Measurements from ENCODE around the gene ABCA12. TPM values are rescaled to one million over a fixed set of nuclear protein-coding genes. Genes with fewer than 3 reads are reported as not detected.

ABCA12 gene
- total RNA-seq, 2 donors from 2014 or later, result not detected

GRCh38 chr2:215036314-215036713 is 102.1 kb downstream of the ABCA12 start:
- DNase-seq, result no peak
- no peaks in the 10 kb centered on the region for H3K36me3 ChIP-seq (replicated peaks in 1 of 2; ENCODE audit: insufficient read depth in 1 of 2, low read depth in 2 of 2)
- TF ChIP-seq CTCF (IDR thresholded peaks at IDR 0.05) (no peak), POLR2A (IDR thresholded peaks at IDR 0.05) (no peak)
- no peaks in the 10 kb centered on the region for H3K4me1 ChIP-seq
- ATAC-seq, result no peak
- no peaks in the 10 kb centered on the region for H3K9me3 ChIP-seq
- 42 to 61% methylated on average over 1 of the region's 1 CpG for WGBS, 2 donors
- intact Hi-C loops (cut with DNase I), result no loop called here
- no peak overlapping the region for H3K27ac ChIP-seq
- no peaks in the 10 kb centered on the region for H3K27me3 ChIP-seq
- no peak overlapping the region for H3K4me3 ChIP-seq

GRCh38 chr2:215034154-215034553 is 104.3 kb downstream of the ABCA12 start:
- Histone ChIP-seq H3K27me3 (no peaks in the 10 kb centered on the region), H3K36me3 (replicated peaks in 1 of 2; ENCODE audit: insufficient read depth in 1 of 2, low read depth in 2 of 2) (no peaks in the 10 kb centered on the region), H3K4me3 (no peak overlapping the region), H3K27ac (no peak overlapping the region), H3K4me1 (no peaks in the 10 kb centered on the region), H3K9me3 (no peaks in the 10 kb centered on the region)
- DNase-seq (no peak), ATAC-seq (no peak)
- 38 to 55% methylated on average over 3 of the region's 3 CpGs for WGBS, 2 donors
- intact Hi-C loops (cut with DNase I), result no loop called here
- TF ChIP-seq POLR2A (IDR thresholded peaks at IDR 0.05) (no peak), CTCF (IDR thresholded peaks at IDR 0.05) (no peak)

GRCh38 chr2:215032153-215032552 is 106.3 kb downstream of the ABCA12 start:
- Histone ChIP-seq H3K4me1 (no peaks in the 10 kb centered on the region), H3K36me3 (replicated peaks in 1 of 2; ENCODE audit: insufficient read depth in 1 of 2, low read depth in 2 of 2) (no peaks in the 10 kb centered on the region), H3K4me3 (no peak overlapping the region), H3K27me3 (no peaks in the 10 kb centered on the region), H3K9me3 (no peaks in the 10 kb centered on the region), H3K27ac (no peak overlapping the region)
- intact Hi-C loops (cut with DNase I), result no loop called here
- ATAC-seq, result no peak
- no peak for DNase-seq
- TF ChIP-seq CTCF (IDR thresholded peaks at IDR 0.05), result no peak
- TF ChIP-seq POLR2A (IDR thresholded peaks at IDR 0.05), result no peak
- 55 to 64% methylated on average over 2 of the region's 2 CpGs for WGBS, 2 donors

GRCh38 chr2:215031321-215031720 is 107.1 kb downstream of the ABCA12 start:
- Histone ChIP-seq H3K27me3 (no peaks in the 10 kb centered on the region), H3K36me3 (replicated peaks in 1 of 2; ENCODE audit: insufficient read depth in 1 of 2, low read depth in 2 of 2) (no peaks in the 10 kb centered on the region), H3K4me1 (no peaks in the 10 kb centered on the region), H3K27ac (no peak overlapping the region), H3K4me3 (no peak overlapping the region), H3K9me3 (no peaks in the 10 kb centered on the region)
- ATAC-seq (no peak), DNase-seq (no peak)
- intact Hi-C loops (cut with DNase I), result no loop called here
- 73 to 86% methylated on average over 2 of the region's 2 CpGs for WGBS, 2 donors
- TF ChIP-seq CTCF (IDR thresholded peaks at IDR 0.05) (no peak), POLR2A (IDR thresholded peaks at IDR 0.05) (no peak)

- ATAC-seq (no peak), DNase-seq (no peak)
- Histone ChIP-seq H3K4me1 (no peaks in the 10 kb centered on the region), H3K4me3 (no peak overlapping the region), H3K27me3 (no peaks in the 10 kb centered on the region), H3K9me3 (no peaks in the 10 kb centered on the region), H3K27ac (no peak overlapping the region), H3K36me3 (replicated peaks in 1 of 2; ENCODE audit: insufficient read depth in 1 of 2, low read depth in 2 of 2) (no peaks in the 10 kb centered on the region)
- intact Hi-C loops (cut with DNase I), result no loop called here
- TF ChIP-seq CTCF (IDR thresholded peaks at IDR 0.05) (no peak), POLR2A (IDR thresholded peaks at IDR 0.05) (no peak)
- 88 to 92% methylated on average over 5 of the region's 5 CpGs for WGBS, 2 donors
These were observed 108.5 kb downstream of the ABCA12 start for GRCh38 chr2:215029936-215030335.

Data from body of pancreas (tissue), 4 donors.